Measurements from ENCODE around the gene MT2A. TPM values are rescaled to one million over a fixed set of nuclear protein-coding genes. Genes with fewer than 3 reads are reported as not detected.

The MT2A gene
- total RNA-seq, 4 donors from 2014 or later = 27.0 to 528 (median 116) TPM

- no peak for DNase-seq (ENCODE audit: extremely low spot score)
- intact Hi-C loops (cut with DNase I) = no loop called here
- Histone ChIP-seq H3K36me3 (no peaks in the 10 kb centered on the region), H3K9me3 (no peaks in the 10 kb centered on the region), H3K27me3 (peaks cover 0 to 57% (median 16%) of the 10 kb centered on the region in 4 donors), H3K27ac (replicated peaks in 1 of 4) (peak overlapping the region; percentile 67 to 82 (median 74)), H3K4me3 (peak overlapping the region; percentile 57 to 66 (median 60)), H3K4me1 (peaks cover 6 to 51% (median 37%) of the 10 kb centered on the region in 4 donors)
- TF ChIP-seq, protein P1, sequence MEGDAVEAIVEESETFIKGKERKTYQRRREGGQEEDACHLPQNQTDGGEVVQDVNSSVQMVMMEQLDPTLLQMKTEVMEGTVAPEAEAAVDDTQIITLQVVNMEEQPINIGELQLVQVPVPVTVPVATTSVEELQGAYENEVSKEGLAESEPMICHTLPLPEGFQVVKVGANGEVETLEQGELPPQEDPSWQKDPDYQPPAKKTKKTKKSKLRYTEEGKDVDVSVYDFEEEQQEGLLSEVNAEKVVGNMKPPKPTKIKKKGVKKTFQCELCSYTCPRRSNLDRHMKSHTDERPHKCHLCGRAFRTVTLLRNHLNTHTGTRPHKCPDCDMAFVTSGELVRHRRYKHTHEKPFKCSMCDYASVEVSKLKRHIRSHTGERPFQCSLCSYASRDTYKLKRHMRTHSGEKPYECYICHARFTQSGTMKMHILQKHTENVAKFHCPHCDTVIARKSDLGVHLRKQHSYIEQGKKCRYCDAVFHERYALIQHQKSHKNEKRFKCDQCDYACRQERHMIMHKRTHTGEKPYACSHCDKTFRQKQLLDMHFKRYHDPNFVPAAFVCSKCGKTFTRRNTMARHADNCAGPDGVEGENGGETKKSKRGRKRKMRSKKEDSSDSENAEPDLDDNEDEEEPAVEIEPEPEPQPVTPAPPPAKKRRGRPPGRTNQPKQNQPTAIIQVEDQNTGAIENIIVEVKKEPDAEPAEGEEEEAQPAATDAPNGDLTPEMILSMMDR (IDR thresholded peaks at IDR 0.05) = no peak
- TF ChIP-seq POLR2AphosphoS5 (IDR thresholded peaks at IDR 0.05) = no peak
- no peak for TF ChIP-seq POLR2A (IDR thresholded peaks at IDR 0.05; ENCODE audit: low read depth)
- no peak for TF ChIP-seq EP300 (IDR thresholded peaks at IDR 0.05)
- 62% methylated on average over 5 of the region's 6 CpGs for WGBS
These were observed 24.5 kb downstream of the MT2A start for GRCh38 chr16:56632848-56633365.

DNA sequence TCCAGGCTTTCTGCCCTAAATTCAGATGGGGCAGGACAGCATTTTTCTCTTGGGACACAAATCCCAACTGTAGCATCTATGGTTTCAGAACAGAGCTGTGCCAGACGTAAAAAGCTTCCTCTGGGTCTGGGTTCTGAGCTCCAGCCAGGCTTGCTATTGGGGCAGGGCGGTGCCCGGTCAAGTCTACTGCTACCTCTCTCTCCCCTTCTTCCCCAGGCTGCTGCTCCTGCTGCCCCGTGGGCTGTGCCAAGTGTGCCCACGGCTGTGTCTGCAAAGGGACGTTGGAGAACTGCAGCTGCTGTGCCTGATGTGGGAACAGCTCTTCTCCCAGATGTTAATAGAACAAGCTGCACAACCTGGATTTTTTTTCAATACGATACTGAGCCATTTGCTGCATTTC, 25.2 kb downstream of the MT2A start:
- Histone ChIP-seq H3K27me3 (peaks cover 0 to 63% (median 18%) of the 10 kb centered on the region in 4 donors), H3K4me1 (peaks cover 10 to 56% (median 44%) of the 10 kb centered on the region in 4 donors), H3K9me3 (no peaks in the 10 kb centered on the region), H3K4me3 (peak overlapping the region; percentile 57 to 66 (median 60)), H3K27ac (replicated peaks in 1 of 4) (peak overlapping the region in 3 of 4 donors; percentile 67 to 82 (median 78)), H3K36me3 (no peaks in the 10 kb centered on the region)
- intact Hi-C loops (cut with DNase I) = no loop called here
- no peak for TF ChIP-seq EP300 (IDR thresholded peaks at IDR 0.05)
- TF ChIP-seq POLR2AphosphoS5 (IDR thresholded peaks at IDR 0.05) = no peak
- TF ChIP-seq POLR2A (IDR thresholded peaks at IDR 0.05; ENCODE audit: low read depth) = no peak
- TF ChIP-seq, protein P1 (IDR thresholded peaks at IDR 0.05) = no peak
- DNase-seq (ENCODE audit: extremely low spot score) = no peak
- WGBS = 74% methylated on average over 7 of the region's 7 CpGs

DNA sequence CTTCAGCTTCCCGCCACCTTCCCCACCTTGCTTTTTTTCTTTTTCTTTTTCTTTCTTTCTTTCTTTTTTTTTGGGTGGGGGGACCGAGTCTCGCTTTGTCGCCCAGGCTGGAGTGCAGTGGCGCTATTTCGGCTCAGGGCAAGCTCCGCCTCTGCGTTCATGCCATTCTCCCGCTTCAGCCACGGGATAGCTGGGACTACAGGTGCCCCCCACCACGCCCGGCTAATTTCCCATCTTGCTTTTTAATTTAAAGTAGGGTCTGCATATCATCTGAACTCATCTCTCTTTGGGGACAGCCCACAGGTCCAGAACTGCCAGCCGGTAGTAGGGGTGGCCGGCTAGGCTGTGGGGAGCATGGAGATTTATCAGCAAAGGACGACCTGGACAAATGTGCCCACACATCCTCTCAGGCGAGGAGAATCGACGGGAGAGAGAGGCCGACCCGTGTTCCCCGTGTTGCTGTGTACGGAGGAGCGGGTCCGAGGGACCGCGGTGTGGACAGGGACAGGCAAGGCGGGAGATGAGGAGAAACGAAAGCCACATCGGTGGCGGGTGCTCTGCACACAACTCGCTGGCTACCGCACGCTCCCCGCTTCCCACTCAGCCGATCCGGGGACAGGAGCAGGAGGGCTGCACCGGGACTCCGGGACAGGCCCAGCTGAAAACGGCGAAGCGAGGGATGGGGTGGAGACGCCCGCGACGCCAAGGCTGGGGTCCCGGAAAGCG, 26.5 kb downstream of the MT2A start:
- intact Hi-C loops (cut with DNase I) = loop anchor here (5.0 kb wide), 1 partner anchor 47 kb away; the partner anchor contains the start of gene MT1X
- no peak for DNase-seq (ENCODE audit: extremely low spot score)
- Histone ChIP-seq H3K27me3 (peaks cover 0 to 76% (median 20%) of the 10 kb centered on the region in 4 donors), H3K9me3 (no peaks in the 10 kb centered on the region), H3K4me1 (peaks cover 18 to 61% (median 52%) of the 10 kb centered on the region in 4 donors), H3K36me3 (no peaks in the 10 kb centered on the region), H3K27ac (replicated peaks in 1 of 4) (no peak overlapping the region), H3K4me3 (peak overlapping the region; percentile 22 to 66 (median 46))
- 29% methylated on average over 41 of the region's 47 CpGs for WGBS
- TF ChIP-seq, protein P1 (IDR thresholded peaks at IDR 0.05) = no peak
- TF ChIP-seq POLR2A (IDR thresholded peaks at IDR 0.05; ENCODE audit: low read depth) (no peak), POLR2AphosphoS5 (IDR thresholded peaks at IDR 0.05) (no peak), EP300 (IDR thresholded peaks at IDR 0.05) (no peak)

DNA sequence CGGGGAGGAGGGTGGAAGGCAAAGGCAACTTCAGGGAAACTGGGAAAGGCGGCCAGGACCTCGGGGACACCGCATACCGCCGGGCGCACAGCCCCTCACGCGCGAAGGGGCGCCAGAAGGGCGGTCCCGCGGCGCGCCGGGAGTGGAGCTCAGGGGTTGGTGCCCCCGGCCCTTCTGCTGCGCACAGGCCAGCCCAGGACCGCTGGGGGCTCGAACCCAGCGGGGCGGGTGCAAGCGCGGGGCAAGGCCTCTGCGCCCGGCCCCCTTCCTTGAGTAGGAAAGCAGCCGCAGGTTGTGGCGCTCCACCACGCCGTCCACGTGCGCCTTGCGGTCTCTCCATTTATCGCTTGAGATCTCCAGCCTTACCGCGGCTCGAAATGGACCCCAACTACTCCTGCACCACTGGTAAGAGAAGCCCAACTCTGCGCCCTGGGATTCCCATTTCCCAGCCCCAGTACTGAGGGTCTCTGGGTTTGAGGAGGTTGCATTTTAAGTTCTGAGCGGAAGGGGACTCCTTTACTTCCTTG, 27.1 kb downstream of the MT2A start:
- DNase-seq (ENCODE audit: extremely low spot score) = no peak
- Histone ChIP-seq H3K9me3 (no peaks in the 10 kb centered on the region), H3K27me3 (peaks cover 0 to 83% (median 20%) of the 10 kb centered on the region in 4 donors), H3K36me3 (no peaks in the 10 kb centered on the region), H3K4me3 (peak overlapping the region; percentile 22 to 66 (median 46)), H3K27ac (replicated peaks in 1 of 4) (no peak overlapping the region), H3K4me1 (peaks cover 18 to 61% (median 52%) of the 10 kb centered on the region in 4 donors)
- 29% methylated on average over 15 of the region's 40 CpGs for WGBS
- no peak for TF ChIP-seq POLR2A (IDR thresholded peaks at IDR 0.05; ENCODE audit: low read depth)
- TF ChIP-seq POLR2AphosphoS5 (IDR thresholded peaks at IDR 0.05) = no peak
- TF ChIP-seq, protein P1 (IDR thresholded peaks at IDR 0.05) = no peak
- no peak for TF ChIP-seq EP300 (IDR thresholded peaks at IDR 0.05)
- intact Hi-C loops (cut with DNase I) = loop anchor here (5.0 kb wide), 1 partner anchor 47 kb away; the partner anchor contains the start of gene MT1X
